Umbilical cord (tissue), 2 donors: ENCODE data around the gene PIK3CA. TPM values are rescaled to one million over a fixed set of nuclear protein-coding genes. Genes with fewer than 3 reads are reported as not detected.
A peak's percentile ranks its signal among the peaks of the same experiment; 100 is the strongest.
"Not testable (repeated sequence)": the region's sequence is repeated elsewhere in the genome, so short reads cannot be mapped to it uniquely, and the experiment has no call there.

Experiments
- DNase-seq: peaks from one replicate; pipeline ENCODE4 v3.0.0-alpha.2; 2015; ENCODE audit warnings: low spot score
- total RNA-seq: library from RNA; depleted of rRNA; stranded (reverse); fragments of >200 nt; gene quantifications from one replicate; pipeline ENCODE4 v1.2.3, GENCODE V29; 2014; ENCODE audit warnings: low replicate concordance; ENCODE audit not compliant: insufficient read depth

Gene PIK3CA
- total RNA-seq, 1 donor from 2014 or later = 30.8 TPM

- DNase-seq = peak; percentile 77
Observed at GRCh38 chr3:179260949-179261765, 113.0 kb downstream of the PIK3CA start.

GRCh38 chr3:179263134-179263533 is 115.0 kb downstream of the PIK3CA start:
- DNase-seq = no peak

DNA sequence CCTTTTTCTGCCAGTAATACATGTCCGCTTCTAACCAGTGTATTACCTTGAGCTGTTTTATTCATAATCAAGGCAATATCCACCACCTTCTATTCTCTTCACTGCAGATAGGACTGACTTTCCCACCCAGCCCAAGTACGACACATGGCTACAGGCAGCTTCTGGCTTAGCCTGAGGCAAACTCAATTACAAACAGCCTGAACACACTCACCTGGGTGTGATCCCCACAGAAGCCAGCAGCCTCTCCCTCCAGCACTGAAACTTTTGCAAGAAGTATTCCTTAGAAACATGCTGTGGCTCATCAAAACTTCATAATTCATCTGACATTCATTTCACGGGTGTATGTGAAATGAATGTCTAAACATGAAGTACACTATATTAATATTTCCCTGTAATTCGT is 116.3 kb downstream of the PIK3CA start:
- DNase-seq = no peak

DNA sequence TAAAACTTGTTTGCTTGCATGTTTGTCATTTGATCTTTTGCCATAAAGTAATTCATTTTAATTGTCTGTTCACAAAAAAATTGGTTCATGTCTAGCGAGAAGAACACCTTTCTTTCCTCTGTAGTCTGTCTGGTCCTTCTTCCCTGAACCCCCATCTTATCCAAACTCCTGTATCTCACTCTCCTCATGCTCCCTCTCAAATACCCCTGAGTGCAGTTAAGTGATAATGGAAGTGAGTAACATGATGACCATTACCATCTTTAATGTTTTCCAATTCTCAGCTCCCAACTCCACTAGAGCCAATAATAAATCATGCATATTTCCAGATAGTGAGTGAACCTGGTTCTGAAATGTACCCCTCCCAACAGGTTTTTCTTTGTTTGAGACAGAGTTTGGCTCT is 116.9 kb downstream of the PIK3CA start:
- DNase-seq = no peak

DNA sequence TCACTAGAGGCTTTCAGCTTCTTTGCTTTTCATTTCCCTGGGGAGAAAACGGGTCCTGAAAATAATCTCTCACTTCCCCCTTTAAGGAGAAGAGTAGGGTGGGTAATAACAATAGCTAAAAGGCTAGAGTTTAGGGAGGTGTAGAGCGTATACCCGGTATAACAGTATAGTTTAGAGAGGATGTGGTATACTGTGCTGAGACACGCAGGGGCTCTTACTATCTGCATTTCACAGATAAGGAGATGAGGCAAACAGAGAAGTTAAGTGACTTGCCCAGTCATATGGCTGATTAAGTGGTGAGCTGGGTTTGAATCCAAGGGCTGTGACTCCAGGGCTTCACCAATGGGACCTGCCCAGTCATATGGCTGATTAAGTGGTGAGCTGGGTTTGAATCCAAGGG is 117.7 kb downstream of the PIK3CA start:
- DNase-seq = no peak

- DNase-seq = no peak
Observed at GRCh38 chr3:179266701-179267211, 118.6 kb downstream of the PIK3CA start.

DNA sequence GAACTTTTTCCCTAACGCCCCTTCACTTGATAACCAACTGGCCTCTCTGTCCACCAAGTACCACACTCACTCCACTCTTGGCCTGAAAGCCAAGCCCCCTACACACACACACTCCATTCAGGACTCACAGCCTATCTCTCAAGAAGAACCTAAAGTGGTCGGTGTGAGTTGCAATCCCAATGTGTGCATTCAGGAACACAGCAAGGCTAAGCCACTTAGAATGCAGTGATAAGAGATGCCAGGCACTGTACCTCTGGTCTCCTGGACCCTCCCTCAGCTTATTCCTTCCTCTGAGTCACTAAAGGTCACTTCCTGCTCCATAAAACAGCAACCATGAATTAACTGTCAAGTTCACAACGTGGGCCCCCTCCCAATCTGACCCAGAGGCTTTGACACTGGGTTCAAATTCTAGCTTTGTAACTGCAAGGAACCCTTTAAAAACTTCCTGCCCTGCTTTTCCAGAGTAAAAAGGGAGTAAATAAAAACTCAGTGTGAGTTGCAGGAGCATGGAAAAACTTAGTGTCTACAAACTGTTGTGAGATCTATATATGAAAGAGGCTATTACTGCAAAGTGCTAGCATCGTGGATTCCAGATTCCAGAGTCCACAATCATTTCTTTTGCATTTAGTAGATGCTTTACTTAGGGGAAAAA is 120.4 kb downstream of the PIK3CA start:
- no peak for DNase-seq

DNA sequence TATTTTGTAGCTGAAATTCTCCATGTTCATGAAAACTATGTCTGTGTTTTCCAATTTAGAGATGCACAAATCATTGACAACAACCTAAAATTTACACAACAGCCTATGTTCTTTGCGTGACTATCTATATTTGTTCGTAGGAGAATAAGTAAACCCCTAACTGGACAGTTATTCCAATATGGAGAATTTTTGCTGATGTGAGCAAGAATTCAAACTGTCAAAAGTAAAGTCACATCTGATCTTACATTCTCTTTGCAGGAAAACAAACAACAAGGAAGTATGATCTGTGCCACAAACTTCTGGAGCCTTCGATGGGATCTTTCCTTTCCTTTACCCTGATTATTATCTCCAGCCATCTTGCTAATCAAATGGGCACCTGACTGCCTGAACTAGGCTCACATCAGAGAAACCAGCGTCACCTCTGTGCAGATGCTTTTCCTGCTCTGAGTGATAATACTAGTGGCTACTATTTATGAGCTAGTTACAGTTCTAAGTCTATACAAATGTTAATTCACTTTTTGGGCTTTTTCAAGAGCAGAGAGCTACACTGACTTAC is 121.1 kb downstream of the PIK3CA start:
- no peak for DNase-seq

GRCh38 chr3:179272385-179272784 is 124.2 kb downstream of the PIK3CA start:
- no peak for DNase-seq

GRCh38 chr3:179274434-179274833 is 126.3 kb downstream of the PIK3CA start:
- DNase-seq = not testable (repeated sequence)

- DNase-seq = no peak
Observed at GRCh38 chr3:179276001-179276400, 127.8 kb downstream of the PIK3CA start.

DNA sequence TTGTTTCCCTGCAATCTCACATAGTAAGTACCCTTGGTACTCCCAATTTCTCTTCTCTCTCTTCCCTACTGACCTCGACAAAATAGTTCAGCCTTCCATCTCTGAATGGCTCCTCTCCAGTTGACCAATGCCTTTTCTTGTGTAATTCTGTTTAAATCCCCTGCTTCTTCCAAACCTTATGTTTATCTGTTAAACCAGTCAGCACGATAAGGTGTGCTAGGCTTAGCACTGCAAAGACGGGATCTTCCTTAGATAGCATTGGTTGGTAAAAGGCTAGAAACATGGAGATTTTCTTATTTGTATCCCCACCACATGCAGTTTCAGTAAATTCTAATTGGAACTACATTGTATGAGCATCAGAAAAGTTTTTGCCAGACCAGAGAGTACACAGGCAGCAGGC is 128.6 kb downstream of the PIK3CA start:
- DNase-seq = no peak

- no peak for DNase-seq
Observed at GRCh38 chr3:179278151-179278550, 130.0 kb downstream of the PIK3CA start.

DNA sequence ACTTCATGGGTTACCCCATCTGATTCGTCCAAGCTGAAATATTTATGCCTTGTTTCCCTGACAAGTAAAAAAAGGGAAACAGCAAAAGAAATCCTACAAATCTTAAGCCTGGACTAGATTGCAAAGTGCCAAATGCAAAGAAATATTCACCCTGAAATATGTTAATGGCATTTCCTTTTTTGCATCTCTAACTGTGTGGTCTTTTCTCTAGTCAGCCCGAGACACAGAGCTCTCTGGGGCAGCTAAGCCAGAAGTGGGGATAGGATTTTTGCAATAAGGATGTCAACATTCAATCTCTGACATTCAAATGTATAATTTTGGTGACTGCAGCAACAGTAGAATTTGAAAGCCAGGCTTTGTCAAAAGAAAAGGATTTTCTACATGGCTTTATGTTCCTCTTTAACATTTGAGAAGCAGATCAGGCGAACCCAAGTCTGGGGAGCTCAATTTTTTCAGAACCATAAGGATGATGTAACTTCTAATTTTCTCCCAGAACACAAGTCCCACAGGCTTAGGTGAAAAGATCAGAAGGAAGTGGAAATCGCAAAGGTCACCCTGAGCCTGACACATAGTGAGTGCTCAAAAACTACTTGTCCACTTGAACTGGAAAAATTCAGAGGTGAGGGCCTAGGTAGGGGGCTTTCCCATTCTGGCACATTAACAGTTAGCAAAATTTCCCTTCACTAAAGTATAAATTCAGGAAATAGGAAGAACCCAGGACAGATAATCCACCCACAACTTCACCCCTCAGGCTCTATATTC is 131.0 kb downstream of the PIK3CA start:
- no peak for DNase-seq

DNA sequence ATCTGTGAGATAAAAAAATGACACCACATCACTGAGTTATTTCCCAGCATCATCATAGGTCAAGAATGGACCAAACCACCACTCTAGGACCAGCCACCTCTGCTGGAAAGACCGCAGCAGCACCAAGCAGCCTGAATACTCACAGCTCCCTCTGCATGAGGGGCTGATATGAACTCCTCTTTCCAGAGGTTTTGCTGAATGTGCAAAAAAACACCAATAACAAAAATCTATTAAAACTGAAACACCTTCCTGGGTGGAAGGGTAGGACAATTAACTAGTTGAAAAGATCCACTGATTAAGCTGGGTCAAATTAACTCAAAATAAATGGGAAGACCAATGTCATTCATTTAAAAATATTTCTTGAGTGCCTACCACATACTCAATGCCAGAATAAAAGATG is 131.7 kb downstream of the PIK3CA start:
- no peak for DNase-seq

GRCh38 chr3:179281825-179282224 is 133.7 kb downstream of the PIK3CA start:
- no peak for DNase-seq

- peak; percentile 83 for DNase-seq
Observed at GRCh38 chr3:179286331-179286730, 138.2 kb downstream of the PIK3CA start.

- DNase-seq = no peak
Observed at GRCh38 chr3:179288845-179289244, 140.7 kb downstream of the PIK3CA start.

- no peak for DNase-seq
Observed at GRCh38 chr3:179289295-179289694, 141.1 kb downstream of the PIK3CA start.
